Right atrium auricular region (tissue), 2 donors: Measurements from ENCODE around the gene SPG11. TPM values are rescaled to one million over a fixed set of nuclear protein-coding genes. Genes with fewer than 3 reads are reported as not detected.
A peak's percentile ranks its signal among the peaks of the same experiment; 100 is the strongest.

Experiments used
- DNase-seq: peaks from one replicate; pipeline ENCODE4 v3.0.0-alpha.2; 2019; ENCODE audit warnings: low spot score
- H3K27ac ChIP-seq, 2 donors: fragments of 200-600 bp; sonication (generic); 1 replicate in 1 of 2; 2 replicates in 1 of 2; pipeline ENCODE4 v1.5.1; 2016 to 2019
- H3K27me3 ChIP-seq, 2 donors: fragments of 200-600 bp; sonication (generic); one replicate each; pipeline versions ENCODE4 v1.5.1 to v1.6.0; 2017 to 2019
- H3K36me3 ChIP-seq: fragments of 200-600 bp; sonication (generic); one replicate; pipeline ENCODE4 v1.5.1; 2016
- H3K4me1 ChIP-seq, 2 donors: fragments of 200-600 bp; sonication (generic); one replicate each; pipeline versions ENCODE4 v1.5.1 to v1.6.0; 2017 to 2019
- H3K4me3 ChIP-seq, 2 donors: fragments of 200-600 bp; sonication (generic); 1 replicate in 1 of 2; 2 replicates in 1 of 2; pipeline ENCODE4 v1.5.1; 2017 to 2019; ENCODE audit warnings: mild to moderate bottlenecking in 1 of 2, moderate library complexity in 1 of 2
- H3K9me3 ChIP-seq, 2 donors: fragments of 200-600 bp; sonication (generic); one replicate each; pipeline ENCODE4 v1.5.1; 2019
- CTCF ChIP-seq, 2 donors: fragments of 200-600 bp; sonication (generic); IDR thresholded peaks; one replicate each; pipeline ENCODE4 v1.5.1; 2019; ENCODE audit warnings: antibody characterized with exemption in 2 of 2
- total RNA-seq, 2 donors: library from RNA; depleted of rRNA; stranded (reverse); fragments of >200 nt; gene quantifications; one replicate each; pipeline ENCODE4 v1.1.0, GENCODE V29; 2016

The SPG11 gene
- total RNA-seq, 2 donors from 2014 or later: 34.2 to 40.1 TPM

DNA sequence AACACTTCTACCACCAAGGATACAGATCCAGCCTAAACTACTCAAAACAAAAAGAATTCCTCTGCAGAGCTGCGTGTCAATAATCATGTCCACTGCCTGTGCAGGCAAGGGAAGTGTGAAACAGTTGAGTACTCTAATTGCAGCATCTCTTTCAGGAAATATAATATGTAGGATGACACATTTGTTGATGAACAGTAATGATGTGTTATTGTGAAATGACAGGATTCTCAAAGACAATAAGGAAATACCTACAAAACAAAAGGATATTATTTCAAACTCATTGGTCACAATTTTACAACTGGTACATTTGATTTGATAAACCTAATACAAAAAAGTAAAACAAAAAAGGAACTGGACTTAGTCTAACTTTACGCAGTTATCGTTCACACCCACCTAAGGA lies 4.4 kb downstream of the SPG11 start:
- Histone ChIP-seq H3K4me1 (peaks cover 0 to 25% of the 10 kb centered on the region in 2 donors), H3K9me3 (no peaks in the 10 kb centered on the region), H3K27me3 (no peaks in the 10 kb centered on the region), H3K4me3 (no peak overlapping the region), H3K27ac (no peak overlapping the region), H3K36me3 (peaks cover 36% of the 10 kb centered on the region)
- TF ChIP-seq CTCF (IDR thresholded peaks at IDR 0.05): no peak
- DNase-seq: no peak

- H3K27ac ChIP-seq: peak overlapping the region in 1 of 2 donors; percentile 14
- no peaks in the 10 kb centered on the region for H3K9me3 ChIP-seq
- no peak for DNase-seq
- H3K36me3 ChIP-seq: peaks cover 45% of the 10 kb centered on the region
- no peak for TF ChIP-seq CTCF (IDR thresholded peaks at IDR 0.05)
- no peaks in the 10 kb centered on the region for H3K27me3 ChIP-seq
- H3K4me1 ChIP-seq: peaks cover 0 to 17% of the 10 kb centered on the region in 2 donors
- H3K4me3 ChIP-seq: no peak overlapping the region
Measured at GRCh38 chr15:44657378-44657777, 6.1 kb downstream of the SPG11 start.

DNA sequence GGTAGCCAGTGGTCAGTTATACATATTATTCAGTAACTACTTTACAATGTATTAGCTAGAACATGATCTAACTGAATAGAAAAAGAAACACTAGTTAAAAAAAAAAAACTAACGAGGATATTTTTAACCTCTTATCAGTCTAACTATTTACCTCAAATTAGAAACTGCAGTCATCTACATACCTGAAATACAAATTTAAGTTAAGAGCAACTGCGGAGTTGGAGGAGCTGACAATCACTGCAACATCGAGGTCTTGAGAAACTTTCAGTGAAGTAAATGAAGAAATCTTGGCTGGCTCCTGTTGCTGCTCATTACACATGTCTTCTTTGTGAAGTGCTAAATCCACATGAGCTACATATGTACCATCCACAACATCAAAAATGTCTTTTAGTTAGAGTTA lies 6.5 kb downstream of the SPG11 start:
- no peak for TF ChIP-seq CTCF (IDR thresholded peaks at IDR 0.05)
- no peaks in the 10 kb centered on the region for H3K27me3 ChIP-seq
- peaks cover 48% of the 10 kb centered on the region for H3K36me3 ChIP-seq
- H3K4me1 ChIP-seq: peaks cover 0 to 12% of the 10 kb centered on the region in 2 donors
- no peak for DNase-seq
- no peak overlapping the region for H3K4me3 ChIP-seq
- no peaks in the 10 kb centered on the region for H3K9me3 ChIP-seq
- peak overlapping the region in 1 of 2 donors; percentile 21 for H3K27ac ChIP-seq

GRCh38 chr15:44656298-44656697 lies 7.2 kb downstream of the SPG11 start:
- peaks cover 0 to 8% of the 10 kb centered on the region in 2 donors for H3K4me1 ChIP-seq
- no peaks in the 10 kb centered on the region for H3K9me3 ChIP-seq
- no peak overlapping the region for H3K4me3 ChIP-seq
- peak overlapping the region in 1 of 2 donors; percentile 21 for H3K27ac ChIP-seq
- DNase-seq: no peak
- TF ChIP-seq CTCF (IDR thresholded peaks at IDR 0.05): no peak
- H3K27me3 ChIP-seq: no peaks in the 10 kb centered on the region
- H3K36me3 ChIP-seq: peaks cover 54% of the 10 kb centered on the region

GRCh38 chr15:44654858-44655257 lies 8.6 kb downstream of the SPG11 start:
- TF ChIP-seq CTCF (IDR thresholded peaks at IDR 0.05): no peak
- peaks cover 0 to 8% of the 10 kb centered on the region in 2 donors for H3K4me1 ChIP-seq
- no peak overlapping the region for H3K27ac ChIP-seq
- no peak overlapping the region for H3K4me3 ChIP-seq
- H3K36me3 ChIP-seq: peaks cover 67% of the 10 kb centered on the region
- H3K9me3 ChIP-seq: no peaks in the 10 kb centered on the region
- no peak for DNase-seq
- no peaks in the 10 kb centered on the region for H3K27me3 ChIP-seq

DNA sequence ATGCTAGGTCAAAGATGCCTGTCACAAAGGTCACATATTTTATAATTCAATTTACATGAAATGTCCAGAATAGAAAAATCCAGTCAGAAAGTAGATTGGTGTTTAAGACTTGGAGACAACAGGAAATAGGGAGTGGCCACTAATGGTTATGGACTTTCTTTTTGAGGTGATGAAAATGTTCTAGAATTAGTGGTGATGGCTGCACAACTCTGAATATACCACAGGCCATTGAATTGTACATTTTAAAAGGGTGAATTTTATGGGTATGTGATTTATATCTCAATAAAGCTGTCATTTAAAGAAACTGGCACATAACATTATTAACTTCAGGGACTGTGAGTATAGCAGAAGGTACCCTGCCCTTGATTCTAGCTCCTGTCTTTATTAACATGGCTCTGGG lies 15.8 kb downstream of the SPG11 start:
- no peak overlapping the region for H3K4me3 ChIP-seq
- no peaks in the 10 kb centered on the region for H3K27me3 ChIP-seq
- H3K36me3 ChIP-seq: peaks cover 60% of the 10 kb centered on the region
- DNase-seq: no peak
- H3K27ac ChIP-seq: no peak overlapping the region
- TF ChIP-seq CTCF (IDR thresholded peaks at IDR 0.05): no peak
- no peaks in the 10 kb centered on the region for H3K9me3 ChIP-seq
- H3K4me1 ChIP-seq: no peaks in the 10 kb centered on the region
